HG02759 (cell line): Measurements from ENCODE around the gene BNC2.
"Not testable (repeated sequence)": the region's sequence is repeated elsewhere in the genome, so short reads cannot be mapped to it uniquely, and the experiment has no call there.

Experiments used
- ATAC-seq: cut with Tn5 transposase; IDR thresholded peaks from one replicate; pipeline ENCODE4 v1.9.1; 2021; ENCODE audit warnings: mild to moderate bottlenecking, moderate library complexity; ENCODE audit not compliant: unreplicated experiment

The BNC2 gene

DNA sequence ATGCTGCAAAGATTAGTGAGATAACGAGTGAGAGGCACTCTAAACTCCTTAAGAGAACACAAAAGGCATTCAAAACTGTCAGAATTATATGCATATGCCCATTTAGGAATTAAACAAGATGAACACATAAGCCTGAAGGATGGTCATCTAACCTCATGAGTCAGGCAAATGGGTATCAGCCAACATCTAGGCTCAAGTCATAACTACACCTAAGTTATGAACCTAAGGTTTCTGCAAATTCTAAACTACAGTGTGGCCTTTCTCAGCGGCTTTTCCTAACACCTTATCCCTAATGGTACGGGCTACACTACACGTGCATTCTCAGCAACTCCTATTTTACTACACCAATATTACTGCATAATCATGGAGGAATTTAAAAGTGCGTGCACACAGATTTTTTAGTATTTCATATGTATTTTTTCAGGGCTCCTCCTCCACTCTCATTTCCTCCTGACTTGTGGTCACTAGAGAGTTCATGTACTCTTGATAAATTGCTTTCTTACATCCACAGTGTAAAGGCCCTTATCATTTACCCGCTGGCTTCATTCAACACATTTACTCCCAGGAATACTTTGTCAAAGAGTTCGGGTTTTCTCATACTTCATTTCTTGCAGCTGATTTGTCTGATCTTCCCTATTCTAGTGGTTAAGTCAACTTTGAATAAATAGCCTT, 316.5 kb downstream of the BNC2 start:
- ATAC-seq: no peak

DNA sequence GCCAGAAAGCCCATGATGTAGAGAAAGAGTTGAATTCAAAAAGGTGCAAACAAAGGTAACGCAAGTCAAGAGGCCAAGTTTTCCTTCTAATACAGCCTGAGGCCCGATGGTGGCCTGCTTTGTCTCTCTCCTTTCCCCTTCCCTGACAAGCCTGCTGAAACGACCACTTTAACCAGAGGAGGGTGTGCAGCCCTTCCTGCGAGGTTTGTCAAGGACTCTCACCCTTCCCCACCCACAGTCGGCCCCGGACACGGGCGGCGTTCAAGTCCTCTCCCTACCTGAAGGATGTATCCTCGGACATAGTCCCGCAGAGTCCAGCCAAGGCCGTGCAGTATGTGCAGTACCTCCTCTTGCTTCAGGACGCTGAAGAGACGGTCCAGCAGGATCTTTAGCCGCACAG, 318.2 kb downstream of the BNC2 start:
- no peak for ATAC-seq

DNA sequence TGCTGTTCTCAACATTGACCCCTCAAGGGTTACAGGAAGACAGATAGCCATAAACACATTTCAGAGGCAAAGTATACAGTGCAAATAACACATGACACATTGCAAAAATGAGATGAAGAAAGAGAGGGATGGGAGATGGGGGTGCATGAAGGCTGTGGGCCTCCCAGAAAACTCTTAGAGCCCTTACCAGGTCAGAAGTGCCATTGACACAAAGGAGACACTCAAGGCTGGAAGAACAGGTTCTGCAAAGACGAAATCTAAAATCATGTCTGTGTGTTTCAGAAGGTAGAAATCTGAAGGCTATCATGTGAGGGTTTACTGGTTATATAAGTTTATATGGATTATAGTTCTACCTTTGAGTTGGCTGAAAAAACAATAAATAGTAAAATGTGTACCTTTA, 318.8 kb downstream of the BNC2 start:
- no peak for ATAC-seq

DNA sequence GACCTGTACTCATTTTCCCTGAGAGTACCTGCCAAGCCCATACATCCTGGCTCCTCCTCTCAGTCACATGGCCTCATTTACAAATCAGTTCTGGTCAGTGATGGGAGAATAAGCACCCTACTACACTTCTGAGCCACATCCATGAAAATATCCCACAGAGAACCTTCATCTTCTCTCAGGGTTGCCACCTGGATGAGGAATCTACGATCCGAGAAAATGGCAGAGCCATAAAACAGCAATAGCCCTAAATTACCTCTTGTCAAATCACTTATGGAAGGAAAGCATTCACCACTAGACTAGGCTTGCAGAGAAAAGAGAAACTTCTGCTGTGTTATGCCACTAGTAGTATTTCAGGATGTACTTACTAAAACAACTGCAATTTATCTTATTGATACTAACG, 324.8 kb downstream of the BNC2 start:
- no peak for ATAC-seq

DNA sequence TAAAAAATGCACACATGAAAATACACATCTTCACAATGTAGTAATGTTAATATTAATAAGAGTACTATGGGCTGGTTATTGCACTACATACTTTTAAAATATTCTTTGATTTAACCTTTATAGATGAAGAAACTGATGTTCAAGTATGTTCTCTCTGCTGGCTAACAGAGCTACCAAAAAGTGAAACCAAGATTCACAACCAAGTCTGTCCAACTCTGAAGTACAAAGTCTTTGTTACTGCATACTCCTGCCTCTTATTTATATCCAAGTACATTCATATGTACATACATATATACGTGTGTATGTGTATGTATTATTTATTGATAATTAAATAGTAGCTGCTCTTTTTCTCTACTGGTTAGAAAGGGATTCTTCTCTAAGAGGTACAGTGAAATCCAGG, 325.6 kb downstream of the BNC2 start:
- no peak for ATAC-seq

GRCh38 chr9:16543686-16544085, 326.8 kb downstream of the BNC2 start:
- ATAC-seq: no peak

DNA sequence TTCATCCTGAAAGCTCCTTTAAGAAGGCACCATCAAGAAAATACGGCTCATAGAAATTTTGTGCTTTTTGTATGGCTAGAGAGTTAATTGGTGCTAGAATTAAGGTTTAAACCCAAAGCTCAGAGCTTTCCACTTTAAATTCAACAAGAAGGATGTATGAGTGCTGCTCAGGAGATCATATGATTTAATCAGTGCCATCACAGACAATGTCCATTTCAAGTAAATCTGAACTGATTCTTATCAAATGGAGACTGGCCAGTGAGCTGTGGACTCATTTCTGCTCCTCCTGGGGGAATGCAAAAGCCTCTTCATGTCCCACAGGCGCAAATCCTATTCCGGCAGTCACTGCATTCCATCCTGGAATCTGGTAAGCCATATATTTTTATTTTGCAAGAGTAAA, 327.2 kb downstream of the BNC2 start:
- ATAC-seq: no peak

- ATAC-seq: no peak
Measured at GRCh38 chr9:16542290-16542689, 328.2 kb downstream of the BNC2 start.

DNA sequence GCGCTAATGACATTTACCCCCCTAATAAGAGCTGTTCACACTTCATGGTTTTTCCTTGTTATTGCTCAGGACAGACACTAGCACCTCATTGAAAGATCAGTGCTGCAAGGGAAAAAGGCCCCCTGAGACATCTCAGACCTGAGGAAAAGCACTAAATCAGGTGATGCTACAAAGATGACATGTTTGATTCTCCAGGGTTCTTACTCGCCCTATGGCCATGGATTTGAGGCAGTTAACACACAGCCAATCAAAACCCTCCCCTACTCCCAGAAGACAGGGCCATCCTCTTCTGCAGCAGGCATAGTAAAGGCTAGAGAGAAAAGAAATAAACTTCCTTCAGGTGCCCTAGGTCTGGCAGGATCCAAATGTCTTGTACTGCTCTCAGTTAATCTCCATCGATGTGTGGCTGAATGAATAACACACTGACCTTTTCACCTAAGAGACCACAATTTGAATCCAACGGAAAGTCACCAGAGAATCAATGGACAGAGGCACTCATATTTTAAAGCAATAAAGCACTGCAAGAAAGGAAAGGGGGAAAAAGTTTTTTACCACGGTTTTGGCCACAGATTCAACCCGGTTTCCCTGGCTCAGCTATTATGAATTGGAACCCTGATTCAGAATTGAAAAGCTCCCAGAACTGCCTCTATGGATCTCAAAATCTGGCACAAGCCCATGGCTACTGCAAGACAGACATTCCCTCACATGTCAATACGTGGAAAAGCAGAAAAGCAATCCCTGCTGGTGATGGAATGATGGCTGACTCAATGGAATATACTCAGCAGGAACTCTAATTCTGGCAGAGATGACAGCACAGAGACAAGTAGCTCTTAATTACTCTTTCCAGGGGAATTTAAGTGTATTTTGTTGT, 329.5 kb downstream of the BNC2 start:
- no peak for ATAC-seq

- not testable (repeated sequence) for ATAC-seq
Measured at GRCh38 chr9:16539626-16540025, 330.8 kb downstream of the BNC2 start.

DNA sequence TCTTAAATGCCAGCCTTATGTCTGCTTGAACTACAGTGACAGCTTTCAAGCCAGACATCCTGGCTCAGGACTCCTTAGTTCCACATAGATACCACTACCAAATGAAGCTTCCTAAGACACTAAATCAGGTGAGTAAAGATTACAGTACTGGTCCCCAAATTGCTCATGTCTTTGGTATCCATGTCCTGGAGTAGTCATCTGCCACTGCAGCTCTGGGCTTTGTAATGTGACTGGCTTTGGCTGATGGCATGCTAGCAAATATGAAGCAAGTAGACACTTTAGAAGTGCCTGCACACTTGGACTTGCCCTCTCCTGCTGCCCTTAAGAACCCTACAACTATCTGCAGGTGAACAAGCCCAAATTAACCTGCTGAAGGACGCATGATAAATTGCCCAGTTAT, 334.9 kb downstream of the BNC2 start:
- ATAC-seq: no peak

DNA sequence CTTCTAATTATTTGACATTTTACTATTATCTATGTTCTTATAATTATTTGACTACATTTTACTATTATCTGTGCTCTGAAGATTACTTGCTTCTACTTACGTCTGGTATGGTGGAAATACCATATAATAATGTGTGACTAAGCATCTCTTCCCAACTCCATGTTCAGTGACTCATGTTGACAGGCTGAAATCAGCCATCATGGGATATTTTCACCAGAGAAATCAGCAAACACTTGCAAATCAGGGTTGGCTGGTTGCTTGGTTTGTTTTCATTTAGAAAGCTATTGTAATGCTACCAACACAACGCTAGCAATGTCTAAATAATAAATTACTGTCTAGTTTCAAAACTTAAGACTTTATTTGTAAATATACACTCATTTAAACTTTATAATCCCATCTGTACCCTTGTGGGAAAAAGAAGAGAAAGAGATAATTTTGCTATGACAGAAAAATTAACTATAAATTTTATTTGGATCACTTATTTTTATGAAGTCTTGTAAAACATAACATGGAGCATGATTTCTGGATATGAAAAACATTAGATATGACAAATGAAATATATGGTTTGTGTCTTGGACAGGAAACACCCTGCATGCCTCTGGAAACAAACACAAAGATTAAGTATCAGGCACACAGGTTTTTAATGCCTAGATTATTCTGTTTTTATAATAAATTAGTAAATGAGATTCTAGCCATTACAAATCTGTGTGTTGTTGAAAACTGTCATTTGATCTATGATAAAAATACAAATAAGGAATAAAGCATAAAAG, 337.6 kb downstream of the BNC2 start:
- ATAC-seq: no peak

DNA sequence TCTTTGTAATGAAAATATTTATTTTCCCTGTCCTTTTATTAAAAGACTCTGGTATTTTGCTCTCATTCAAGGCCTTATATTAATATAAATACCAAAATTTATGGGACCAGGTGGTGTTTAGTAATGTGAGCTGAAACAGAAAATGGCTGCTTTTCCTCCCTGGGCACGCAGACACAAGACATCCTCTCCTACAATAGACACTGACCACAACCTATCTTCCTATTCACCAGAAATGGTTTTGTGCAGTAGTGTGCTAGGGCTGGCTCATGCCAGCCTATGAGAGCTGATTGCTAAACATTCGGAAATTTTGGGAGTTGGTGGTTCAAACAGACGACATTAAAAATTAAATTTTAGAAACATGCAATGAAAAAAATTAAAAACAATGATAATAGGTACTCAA, 338.2 kb downstream of the BNC2 start:
- ATAC-seq: no peak

DNA sequence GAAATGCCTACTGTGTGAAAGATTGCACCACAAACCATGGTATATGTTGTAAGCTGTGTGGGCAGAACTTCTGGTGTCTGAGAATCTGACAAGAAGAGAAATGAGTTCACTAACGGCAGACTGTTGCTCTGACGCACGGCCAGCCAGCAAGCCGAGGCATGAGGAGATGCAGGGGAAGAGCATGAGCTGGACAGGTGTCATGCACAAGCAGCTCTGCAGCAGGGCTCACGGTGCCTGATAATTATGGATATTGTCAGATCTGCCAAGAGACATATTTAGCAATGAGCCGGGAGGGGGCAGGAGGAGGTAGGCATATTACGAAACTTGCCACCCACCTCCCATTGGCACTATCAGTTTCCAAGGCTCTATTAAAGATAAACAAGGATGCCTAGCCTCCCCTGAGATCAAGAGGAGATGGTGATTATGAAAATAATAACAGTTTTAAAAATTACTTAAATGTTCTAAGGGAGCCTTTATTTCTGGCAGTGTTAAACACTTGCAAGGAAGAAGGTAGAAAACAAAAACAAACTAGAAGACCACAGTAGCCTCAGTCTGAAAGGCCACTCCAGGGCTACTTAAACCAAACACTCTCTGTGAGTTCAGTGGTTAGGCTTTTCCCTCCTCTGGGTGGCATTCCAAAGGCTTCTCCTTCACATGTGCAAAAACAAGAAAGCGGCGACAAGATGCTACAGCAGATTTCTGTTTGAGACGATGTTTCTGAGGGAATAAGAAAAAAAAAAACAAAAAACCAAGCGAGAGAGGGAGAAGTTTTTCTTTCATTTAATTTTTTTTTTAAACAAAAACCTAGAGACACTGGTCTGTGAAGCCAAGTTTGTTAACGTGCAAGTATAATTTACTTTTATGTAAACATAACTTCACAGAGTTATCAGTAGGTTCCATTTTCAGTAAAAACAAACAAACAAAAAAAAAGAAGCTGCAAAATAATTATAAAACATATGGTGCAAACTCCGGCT, 339.5 kb downstream of the BNC2 start:
- no peak for ATAC-seq

GRCh38 chr9:16527573-16527972, 342.9 kb downstream of the BNC2 start:
- no peak for ATAC-seq

DNA sequence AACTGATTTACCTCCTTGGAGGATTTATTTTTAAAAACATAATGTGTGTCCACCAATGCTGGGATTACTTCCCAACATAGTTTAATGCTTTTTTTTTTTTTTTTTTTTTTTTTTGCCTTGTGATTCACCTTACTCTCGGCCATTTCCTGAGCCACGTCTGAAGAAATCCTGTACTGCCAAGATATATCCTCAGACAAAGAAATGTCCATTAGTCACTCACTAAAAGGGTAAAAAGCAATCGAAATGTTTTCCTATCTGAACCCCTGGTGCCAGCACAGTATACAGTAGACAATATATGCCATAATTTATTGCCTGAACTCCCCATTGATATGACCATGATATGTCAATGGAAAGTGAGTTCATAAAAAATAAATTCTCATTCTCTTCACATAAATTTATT, 344.1 kb downstream of the BNC2 start:
- ATAC-seq: no peak

DNA sequence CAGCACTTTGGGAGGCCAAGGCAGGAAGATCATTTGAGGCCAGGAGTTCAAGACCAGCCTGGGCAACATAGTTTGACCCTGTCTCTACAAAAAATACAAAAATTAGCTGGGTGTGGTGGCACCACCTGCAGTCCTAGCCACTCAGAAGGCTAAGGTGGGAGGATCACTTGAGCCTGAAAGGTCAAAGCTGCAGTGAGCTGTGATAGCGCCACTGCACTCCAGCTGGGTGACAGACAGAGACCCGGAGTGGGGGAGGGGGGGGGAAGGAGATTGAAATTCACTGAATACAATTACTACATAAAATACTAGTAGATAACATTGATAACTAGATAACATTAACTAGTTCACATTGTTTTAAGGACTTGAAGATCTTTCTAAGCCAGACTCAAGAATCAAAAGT, 345.6 kb downstream of the BNC2 start:
- ATAC-seq: no peak

GRCh38 chr9:16524078-16524477, 346.4 kb downstream of the BNC2 start:
- ATAC-seq: no peak

- ATAC-seq: no peak
Measured at GRCh38 chr9:16521868-16522411, 348.5 kb downstream of the BNC2 start.

DNA sequence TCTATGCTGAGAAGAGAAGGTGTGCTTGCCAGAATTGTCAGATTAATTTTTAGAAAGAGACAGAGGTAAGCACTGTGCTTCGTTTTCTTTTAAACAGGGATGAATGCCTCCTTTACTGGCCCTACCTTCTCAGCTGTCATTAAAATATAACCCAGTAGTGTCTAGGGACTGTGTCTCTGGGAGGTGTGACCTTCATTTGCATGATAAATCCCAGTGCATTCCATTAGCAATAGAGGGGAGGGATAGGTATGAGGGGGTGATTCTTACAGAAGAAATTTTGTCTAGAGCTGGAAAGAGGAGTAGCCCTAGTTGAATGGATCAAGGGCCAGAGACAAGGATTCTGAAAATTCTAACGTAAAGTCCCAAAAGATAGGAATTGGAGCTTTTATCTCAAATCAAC, 351.5 kb downstream of the BNC2 start:
- no peak for ATAC-seq
